Loucy (cell line): ENCODE data around the gene SMIM38.

Experiments
- H2AFZ ChIP-seq: fragments of 200-600 bp; sonication (generic); 2 replicates; pipeline ENCODE4 v1.6.0; 2016; ENCODE audit warnings: antibody characterized with exemption, mild to moderate bottlenecking, low read length, moderate library complexity
- H3F3A ChIP-seq: fragments of 200-600 bp; 2 replicates; pipeline ENCODE4 v1.6.0; 2016; ENCODE audit warnings: antibody characterized with exemption, low read depth, mild to moderate bottlenecking
- H3K27me3 ChIP-seq: fragments of 200-600 bp; sonication (generic); 2 replicates; pipeline ENCODE4 v1.6.1; 2014; ENCODE audit warnings: low read length, mild to moderate bottlenecking; ENCODE audit not compliant: insufficient read depth, poor library complexity, severe bottlenecking
- H3K36me3 ChIP-seq: fragments of 200-600 bp; sonication (generic); 2 replicates; pipeline ENCODE4 v1.6.1; 2016; ENCODE audit warnings: low read length; ENCODE audit not compliant: insufficient read depth
- H3K4me1 ChIP-seq: fragments of 200-600 bp; sonication (generic); 2 replicates; pipeline ENCODE4 v1.5.1; 2014; ENCODE audit warnings: low read length, mild to moderate bottlenecking; ENCODE audit not compliant: insufficient read depth, poor library complexity, severe bottlenecking
- H3K4me2 ChIP-seq: fragments of 200-600 bp; sonication (generic); 2 replicates; pipeline ENCODE4 v1.6.0; 2014; ENCODE audit warnings: antibody characterized with exemption, low read length, low read depth, mild to moderate bottlenecking; ENCODE audit not compliant: poor library complexity, severe bottlenecking
- H3K4me3 ChIP-seq: fragments of 200-600 bp; sonication (generic); 2 replicates; pipeline ENCODE4 v1.5.1; 2014; ENCODE audit warnings: low read length, mild to moderate bottlenecking, mixed read lengths; ENCODE audit not compliant: poor library complexity, severe bottlenecking
- H3K79me2 ChIP-seq: fragments of 200-600 bp; sonication (generic); 2 replicates; pipeline ENCODE4 v1.6.1; 2014; ENCODE audit warnings: low read length; ENCODE audit not compliant: insufficient read depth
- H3K9ac ChIP-seq: fragments of 200-600 bp; sonication (generic); 2 replicates; pipeline ENCODE4 v1.6.0; 2014; ENCODE audit warnings: mild to moderate bottlenecking, low read depth, low read length, moderate library complexity; ENCODE audit not compliant: poor library complexity, severe bottlenecking
- H3K9me2 ChIP-seq: fragments of 200-600 bp; sonication (generic); replicated peaks from 2 replicates; pipeline ENCODE4 v1.6.1; 2016; ENCODE audit warnings: low read depth, low read length, mixed read lengths
- H3K9me3 ChIP-seq: fragments of 200-600 bp; sonication (generic); 2 replicates; pipeline ENCODE4 v1.6.1; 2014; ENCODE audit warnings: mild to moderate bottlenecking, antibody characterized with exemption, low read length, low read depth; ENCODE audit not compliant: insufficient read depth
- H4K20me1 ChIP-seq: fragments of 200-600 bp; sonication (generic); 2 replicates; pipeline ENCODE4 v1.6.0; 2014; ENCODE audit warnings: antibody characterized with exemption, low read length, mild to moderate bottlenecking; ENCODE audit not compliant: insufficient read depth, poor library complexity, severe bottlenecking
- CTCF ChIP-seq: fragments of 200-600 bp; sonication (generic); conservative IDR thresholded peaks from 2 replicates; pipeline ENCODE4 v1.5.1; 2014; ENCODE audit warnings: mild to moderate bottlenecking, antibody characterized with exemption, low read length
- EZH2phosphoT487 ChIP-seq: fragments of 200-600 bp; IDR thresholded peaks from 2 replicates; pipeline ENCODE4 v1.6.1; 2018; ENCODE audit warnings: antibody characterized with exemption, mild to moderate bottlenecking, moderate library complexity, borderline replicate concordance

SMIM38 gene

GRCh38 chr11:69195824-69196782 is 40.4 kb downstream of the SMIM38 start:
- H3K9ac ChIP-seq: no peak overlapping the region
- no peaks in the 10 kb centered on the region for H3K79me2 ChIP-seq
- H3K4me2 ChIP-seq: no peak overlapping the region
- no peaks in the 10 kb centered on the region for H3K9me3 ChIP-seq
- no peaks in the 10 kb centered on the region for H3K9me2 ChIP-seq
- H3K4me3 ChIP-seq: no peak overlapping the region
- no peak overlapping the region for H2AFZ ChIP-seq
- H3K27me3 ChIP-seq: no peaks in the 10 kb centered on the region
- no peaks in the 10 kb centered on the region for H3K36me3 ChIP-seq
- H3F3A ChIP-seq: no peaks in the 10 kb centered on the region
- no peaks in the 10 kb centered on the region for H4K20me1 ChIP-seq
- H3K4me1 ChIP-seq: no peaks in the 10 kb centered on the region
- TF ChIP-seq EZH2phosphoT487 (no peak), CTCF (no peak)

GRCh38 chr11:69196783-69197169 is 41.0 kb downstream of the SMIM38 start:
- Histone ChIP-seq H3K4me2 (no peak overlapping the region), H4K20me1 (no peaks in the 10 kb centered on the region), H3K9ac (no peak overlapping the region), H3K4me1 (no peaks in the 10 kb centered on the region), H2AFZ (no peak overlapping the region), H3K27me3 (no peaks in the 10 kb centered on the region), H3K36me3 (no peaks in the 10 kb centered on the region), H3F3A (no peaks in the 10 kb centered on the region), H3K9me2 (no peaks in the 10 kb centered on the region), H3K4me3 (no peak overlapping the region), H3K79me2 (no peaks in the 10 kb centered on the region), H3K9me3 (no peaks in the 10 kb centered on the region)
- TF ChIP-seq CTCF: no peak
- no peak for TF ChIP-seq EZH2phosphoT487

GRCh38 chr11:69198891-69199582 is 43.3 kb downstream of the SMIM38 start:
- Histone ChIP-seq H3K9me3 (no peaks in the 10 kb centered on the region), H3F3A (no peaks in the 10 kb centered on the region), H3K4me1 (no peaks in the 10 kb centered on the region), H3K9ac (no peak overlapping the region), H3K27me3 (no peaks in the 10 kb centered on the region), H3K4me3 (no peak overlapping the region), H2AFZ (no peak overlapping the region), H4K20me1 (no peaks in the 10 kb centered on the region), H3K79me2 (no peaks in the 10 kb centered on the region), H3K4me2 (no peak overlapping the region), H3K36me3 (no peaks in the 10 kb centered on the region), H3K9me2 (no peaks in the 10 kb centered on the region)
- TF ChIP-seq CTCF (no peak), EZH2phosphoT487 (no peak)
